ENCODE data around the gene OBSL1. TPM values are rescaled to one million over a fixed set of nuclear protein-coding genes. Genes with fewer than 3 reads are reported as not detected.

Gene OBSL1
- total and polyA plus RNA-seq, 10 of the 15 experiments (the other 5 are each of a cell fraction or from before 2014, with no cell fraction given): 0.14 to 0.77 TPM; not detected in 8

DNA sequence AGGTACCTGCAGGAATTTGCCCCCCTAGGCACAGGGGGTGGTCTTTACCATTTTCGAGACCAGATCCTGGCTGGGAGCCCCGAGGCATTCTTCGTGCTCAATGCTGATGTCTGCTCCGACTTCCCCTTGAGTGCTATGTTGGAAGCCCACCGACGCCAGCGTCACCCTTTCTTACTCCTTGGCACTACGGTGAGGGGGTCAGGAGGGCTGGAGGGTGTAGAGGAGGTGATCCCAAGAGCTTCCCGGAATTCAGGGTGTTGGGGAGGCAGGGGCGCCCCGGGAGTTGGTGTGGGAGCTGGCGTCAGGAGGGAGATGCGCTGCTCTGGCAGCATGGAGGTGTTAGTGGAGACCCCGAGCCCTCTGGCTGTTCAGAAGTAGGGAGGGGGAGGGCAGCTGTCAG, 69.5 kb downstream of the OBSL1 start (continued):
- TF ChIP-seq TBL1XR1 (IDR thresholded peaks at IDR 0.05; ENCODE audit: low read depth, low read length) (no peak), BMI1 (IDR thresholded peaks at IDR 0.05; ENCODE audit: borderline replicate concordance) (no peak), MYC (IDR thresholded peaks at IDR 0.05; ENCODE audit: insufficient read depth, insufficient read length, insufficient replicate concordance, low read length, severe bottlenecking) (no peak)

Small RNA genes within 50 kb of the gene (microRNA-seq; reads per million reads assigned to microRNA genes)
- gene MIR3132: not detected

Small RNA genes within 50 kb of the gene (small RNA-seq; reads per million reads assigned to genes)
- gene MIR3132: not detected
- gene RN7SKP213: not detected

Other genes starting within 250 kb of the OBSL1 start
Only the 7 nearest of the 11 such genes appear.
- 44.6 and 45.9 TPM in 2 replicates for gene GMPPA, start 72.6 kb downstream of the OBSL1 start, total RNA-seq (2014; rRNA removed)
- 23.4 and 24.4 TPM in 2 replicates for gene GMPPA, start 72.6 kb downstream of the OBSL1 start, total RNA-seq (2014; rRNA removed; fragmentation: Illumina TruSeq; extraction: Trizol)
- gene GMPPA, start 72.6 kb downstream of the OBSL1 start, total RNA-seq (2021): 37.6 and 45.3 TPM in 2 replicates
- 31.1 and 53.6 TPM in 2 replicates for gene GMPPA, start 72.6 kb downstream of the OBSL1 start, polyA plus RNA-seq (2011; rRNA removed)
- 35.6 and 38.9 TPM in 2 replicates for gene GMPPA, start 72.6 kb downstream of the OBSL1 start, polyA plus RNA-seq (2014; fragmentation: Illumina TruSeq; extraction: Trizol)
- 10 to 100 TPM in 1 of 2 experiments, 1 to 10 TPM in 1; 1.9 to 10.2 TPM for gene GMPPA, start 72.6 kb downstream of the OBSL1 start, polyA plus RNA-seq (2014; fragmentation: Nextera tagmentation; extraction: Ambion mirVana)
- 49.9 and 54.5 TPM in 2 replicates for gene GMPPA, start 72.6 kb downstream of the OBSL1 start, polyA plus RNA-seq (2014; rRNA removed)
- 10 to 100 TPM; 66.8 to 83.2 TPM for gene GMPPA, start 72.6 kb downstream of the OBSL1 start, polyA plus RNA-seq (2016; fragmentation: Nextera tagmentation; extraction: Ambion mirVana)
- gene ASIC4, start 57.1 kb downstream of the OBSL1 start, total RNA-seq (2014; rRNA removed): not detected in 2 replicates
- not detected in 2 replicates for gene ASIC4, start 57.1 kb downstream of the OBSL1 start, total RNA-seq (2014; rRNA removed; fragmentation: Illumina TruSeq; extraction: Trizol)
- not detected in 2 replicates for gene ASIC4, start 57.1 kb downstream of the OBSL1 start, total RNA-seq (2021)
- gene ASIC4, start 57.1 kb downstream of the OBSL1 start, polyA plus RNA-seq (2011; rRNA removed): not detected in 2 replicates
- gene ASIC4, start 57.1 kb downstream of the OBSL1 start, polyA plus RNA-seq (2014; fragmentation: Illumina TruSeq; extraction: Trizol): 0.01 TPM in 1 of 2 replicates, not detected in the other
- gene ASIC4, start 57.1 kb downstream of the OBSL1 start, polyA plus RNA-seq (2014; fragmentation: Nextera tagmentation; extraction: Ambion mirVana): not detected
- not detected in 2 replicates for gene ASIC4, start 57.1 kb downstream of the OBSL1 start, polyA plus RNA-seq (2014; rRNA removed)
- gene ASIC4, start 57.1 kb downstream of the OBSL1 start, polyA plus RNA-seq (2016; fragmentation: Nextera tagmentation; extraction: Ambion mirVana): not detected
- gene CHPF, start 27.7 kb downstream of the OBSL1 start, total RNA-seq (2014; rRNA removed): 12.5 and 15.2 TPM in 2 replicates
- gene CHPF, start 27.7 kb downstream of the OBSL1 start, total RNA-seq (2014; rRNA removed; fragmentation: Illumina TruSeq; extraction: Trizol): 1.2 and 2.0 TPM in 2 replicates
- 11.6 and 12.2 TPM in 2 replicates for gene CHPF, start 27.7 kb downstream of the OBSL1 start, total RNA-seq (2021)
- 0.89 and 2.2 TPM in 2 replicates for gene CHPF, start 27.7 kb downstream of the OBSL1 start, polyA plus RNA-seq (2011; rRNA removed)
- 0.16 and 0.75 TPM in 2 replicates for gene CHPF, start 27.7 kb downstream of the OBSL1 start, polyA plus RNA-seq (2014; fragmentation: Illumina TruSeq; extraction: Trizol)
- gene CHPF, start 27.7 kb downstream of the OBSL1 start, polyA plus RNA-seq (2014; fragmentation: Nextera tagmentation; extraction: Ambion mirVana): under 1 TPM in 1 of 2 experiments, not detected in 1; 0.09 TPM
- 8.3 and 11.5 TPM in 2 replicates for gene CHPF, start 27.7 kb downstream of the OBSL1 start, polyA plus RNA-seq (2014; rRNA removed)
- gene CHPF, start 27.7 kb downstream of the OBSL1 start, polyA plus RNA-seq (2016; fragmentation: Nextera tagmentation; extraction: Ambion mirVana): 10 to 100 TPM; 14.2 to 17.4 TPM
- 0.49 and 0.73 TPM in 2 replicates for gene TMEM198, start 27.5 kb downstream of the OBSL1 start, total RNA-seq (2014; rRNA removed)
- gene TMEM198, start 27.5 kb downstream of the OBSL1 start, total RNA-seq (2014; rRNA removed; fragmentation: Illumina TruSeq; extraction: Trizol): 0.23 and 0.27 TPM in 2 replicates
- gene TMEM198, start 27.5 kb downstream of the OBSL1 start, total RNA-seq (2021): 1.1 and 1.2 TPM in 2 replicates
- 0.23 and 0.56 TPM in 2 replicates for gene TMEM198, start 27.5 kb downstream of the OBSL1 start, polyA plus RNA-seq (2011; rRNA removed)
- gene TMEM198, start 27.5 kb downstream of the OBSL1 start, polyA plus RNA-seq (2014; fragmentation: Illumina TruSeq; extraction: Trizol): 0.16 TPM in 1 of 2 replicates, not detected in the other
- gene TMEM198, start 27.5 kb downstream of the OBSL1 start, polyA plus RNA-seq (2014; fragmentation: Nextera tagmentation; extraction: Ambion mirVana): not detected
- gene TMEM198, start 27.5 kb downstream of the OBSL1 start, polyA plus RNA-seq (2014; rRNA removed): 1.2 TPM in 2 replicates
- under 1 TPM; 0.46 to 0.92 TPM for gene TMEM198, start 27.5 kb downstream of the OBSL1 start, polyA plus RNA-seq (2016; fragmentation: Nextera tagmentation; extraction: Ambion mirVana)
- not detected in 2 replicates for gene INHA, start 771 bp upstream of the OBSL1 start, total RNA-seq (2014; rRNA removed)
- gene INHA, start 771 bp upstream of the OBSL1 start, total RNA-seq (2014; rRNA removed; fragmentation: Illumina TruSeq; extraction: Trizol): not detected in 2 replicates
- not detected in 2 replicates for gene INHA, start 771 bp upstream of the OBSL1 start, total RNA-seq (2021)
- not detected in 2 replicates for gene INHA, start 771 bp upstream of the OBSL1 start, polyA plus RNA-seq (2011; rRNA removed)
- not detected in 2 replicates for gene INHA, start 771 bp upstream of the OBSL1 start, polyA plus RNA-seq (2014; fragmentation: Illumina TruSeq; extraction: Trizol)
- not detected for gene INHA, start 771 bp upstream of the OBSL1 start, polyA plus RNA-seq (2014; fragmentation: Nextera tagmentation; extraction: Ambion mirVana)
- gene INHA, start 771 bp upstream of the OBSL1 start, polyA plus RNA-seq (2014; rRNA removed): not detected in 2 replicates
- not detected for gene INHA, start 771 bp upstream of the OBSL1 start, polyA plus RNA-seq (2016; fragmentation: Nextera tagmentation; extraction: Ambion mirVana)
- 13.3 and 14.8 TPM in 2 replicates for gene STK11IP, start 26.3 kb upstream of the OBSL1 start, total RNA-seq (2014; rRNA removed)
- gene STK11IP, start 26.3 kb upstream of the OBSL1 start, total RNA-seq (2014; rRNA removed; fragmentation: Illumina TruSeq; extraction: Trizol): 5.2 and 5.7 TPM in 2 replicates
- 21.3 and 24.0 TPM in 2 replicates for gene STK11IP, start 26.3 kb upstream of the OBSL1 start, total RNA-seq (2021)
- 5.7 and 11.6 TPM in 2 replicates for gene STK11IP, start 26.3 kb upstream of the OBSL1 start, polyA plus RNA-seq (2011; rRNA removed)
- gene STK11IP, start 26.3 kb upstream of the OBSL1 start, polyA plus RNA-seq (2014; fragmentation: Illumina TruSeq; extraction: Trizol): 1.9 and 9.0 TPM in 2 replicates
- 1 to 10 TPM in 1 of 2 experiments, under 1 TPM in 1; 0.42 to 1.6 TPM for gene STK11IP, start 26.3 kb upstream of the OBSL1 start, polyA plus RNA-seq (2014; fragmentation: Nextera tagmentation; extraction: Ambion mirVana)
- gene STK11IP, start 26.3 kb upstream of the OBSL1 start, polyA plus RNA-seq (2014; rRNA removed): 15.7 and 17.0 TPM in 2 replicates
- 10 to 100 TPM; 11.3 to 12.2 TPM for gene STK11IP, start 26.3 kb upstream of the OBSL1 start, polyA plus RNA-seq (2016; fragmentation: Nextera tagmentation; extraction: Ambion mirVana)
- gene SLC4A3, start 56.1 kb upstream of the OBSL1 start, total RNA-seq (2014; rRNA removed): not detected in 2 replicates
- gene SLC4A3, start 56.1 kb upstream of the OBSL1 start, total RNA-seq (2014; rRNA removed; fragmentation: Illumina TruSeq; extraction: Trizol): not detected in 2 replicates
- 0.05 TPM in 1 of 2 replicates, not detected in the other for gene SLC4A3, start 56.1 kb upstream of the OBSL1 start, total RNA-seq (2021)
- gene SLC4A3, start 56.1 kb upstream of the OBSL1 start, polyA plus RNA-seq (2011; rRNA removed): 0.05 TPM in 1 of 2 replicates, not detected in the other
- not detected in 2 replicates for gene SLC4A3, start 56.1 kb upstream of the OBSL1 start, polyA plus RNA-seq (2014; fragmentation: Illumina TruSeq; extraction: Trizol)
- not detected for gene SLC4A3, start 56.1 kb upstream of the OBSL1 start, polyA plus RNA-seq (2014; fragmentation: Nextera tagmentation; extraction: Ambion mirVana)
- not detected in 2 replicates for gene SLC4A3, start 56.1 kb upstream of the OBSL1 start, polyA plus RNA-seq (2014; rRNA removed)
- under 1 TPM in 1 of 2 experiments, not detected in 1; 0.08 TPM for gene SLC4A3, start 56.1 kb upstream of the OBSL1 start, polyA plus RNA-seq (2016; fragmentation: Nextera tagmentation; extraction: Ambion mirVana)